HuH-7 (cell line): ENCODE measurements around the gene ATXN1.
"Not testable (repeated sequence)": the region's sequence is repeated elsewhere in the genome, so short reads cannot be mapped to it uniquely, and the experiment has no call there.

ENCODE experiments used
- DNase-seq: peaks from one replicate; pipeline ENCODE4 v3.0.0; 2011; ENCODE audit warnings: low spot score

The ATXN1 gene

DNA sequence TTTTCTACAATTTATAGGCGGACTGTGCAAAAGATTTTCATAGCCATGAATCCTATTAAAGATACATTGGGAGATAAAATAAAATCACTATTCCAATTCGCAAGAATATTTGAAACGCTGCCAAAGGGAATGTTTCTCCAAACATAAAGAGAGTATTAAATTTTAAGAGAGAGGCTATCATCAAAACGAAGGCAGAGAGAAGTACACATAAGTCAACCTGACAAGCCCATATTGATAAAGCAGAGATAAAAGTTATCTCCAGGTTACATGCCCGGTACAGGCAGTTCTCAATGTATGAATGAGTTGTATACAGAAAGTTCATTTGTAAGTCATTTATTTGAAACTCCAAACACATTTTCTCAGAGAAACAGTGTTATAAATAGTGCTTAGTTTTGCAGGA lies 193.1 kb downstream of the ATXN1 start:
- no peak for DNase-seq

- no peak for DNase-seq
Observed at GRCh38 chr6:16567071-16567470, 194.2 kb downstream of the ATXN1 start.

DNA sequence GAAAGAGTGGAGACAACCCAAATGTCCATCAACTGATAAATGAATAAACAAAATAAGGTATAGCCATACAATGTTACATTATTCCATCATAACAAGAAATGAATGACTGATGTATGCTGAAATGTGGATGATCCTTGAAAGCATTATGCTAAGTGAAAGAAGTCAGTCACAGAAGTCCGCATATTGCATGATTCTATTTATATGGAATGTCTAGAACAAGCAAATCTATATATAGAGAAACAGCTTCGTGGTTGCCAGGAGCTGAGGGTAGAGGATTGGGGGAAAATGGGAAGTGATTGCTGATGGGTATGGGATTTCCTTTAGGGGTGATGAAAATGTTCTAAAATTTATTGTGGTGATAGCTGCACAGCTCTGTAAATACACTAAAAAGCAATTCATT lies 196.8 kb downstream of the ATXN1 start:
- DNase-seq = no peak

- DNase-seq = no peak
Observed at GRCh38 chr6:16563628-16564240, 197.5 kb downstream of the ATXN1 start.

GRCh38 chr6:16562498-16562897 lies 198.8 kb downstream of the ATXN1 start:
- DNase-seq = no peak

- DNase-seq = no peak
Observed at GRCh38 chr6:16559071-16559470, 202.2 kb downstream of the ATXN1 start.

GRCh38 chr6:16555550-16555949 lies 205.7 kb downstream of the ATXN1 start:
- DNase-seq = no peak

- DNase-seq = no peak
Observed at GRCh38 chr6:16553531-16553930, 207.7 kb downstream of the ATXN1 start.

DNA sequence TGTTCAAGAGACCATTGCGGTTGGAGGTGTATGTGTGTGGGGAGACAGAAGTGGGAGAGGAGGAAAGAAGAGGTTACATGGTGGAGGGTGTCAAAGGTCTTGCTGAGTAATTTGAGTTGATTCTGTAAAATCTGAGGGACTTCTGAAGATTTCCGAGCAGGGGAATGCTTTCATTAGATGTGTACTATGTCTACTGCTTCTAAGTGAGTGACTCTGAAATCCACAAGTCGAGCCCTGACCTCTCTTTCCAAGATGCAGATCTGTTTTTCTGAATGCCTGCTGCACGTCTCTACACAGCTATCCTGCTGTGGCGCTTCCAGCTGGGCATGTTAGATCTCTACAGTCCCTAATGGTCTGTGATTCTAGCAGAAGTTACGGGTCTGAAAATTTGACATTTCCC lies 209.8 kb downstream of the ATXN1 start:
- no peak for DNase-seq

GRCh38 chr6:16548121-16548520 lies 213.1 kb downstream of the ATXN1 start:
- DNase-seq = no peak

GRCh38 chr6:16547587-16547986 lies 213.7 kb downstream of the ATXN1 start:
- DNase-seq = no peak

- DNase-seq = no peak
Observed at GRCh38 chr6:16546861-16547260, 214.4 kb downstream of the ATXN1 start.

DNA sequence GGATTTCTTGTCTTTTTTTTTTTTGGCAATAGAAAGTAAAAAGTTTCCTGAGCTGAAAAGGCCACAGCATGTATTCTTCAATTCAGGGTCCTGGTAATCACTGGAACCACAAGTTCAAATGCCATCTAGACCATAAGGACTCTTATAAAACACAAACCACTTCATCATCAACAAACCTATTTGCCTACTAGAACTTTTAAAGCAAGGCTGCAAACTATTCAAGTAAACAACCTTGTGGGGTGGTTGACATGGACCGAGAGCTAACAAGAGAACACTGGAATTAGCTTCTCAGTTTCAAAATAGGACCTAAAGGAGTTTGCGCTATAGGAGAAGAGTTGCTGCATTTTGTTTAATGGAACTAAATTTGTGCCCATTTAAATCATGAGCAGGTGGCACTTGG lies 215.9 kb downstream of the ATXN1 start:
- no peak for DNase-seq

DNA sequence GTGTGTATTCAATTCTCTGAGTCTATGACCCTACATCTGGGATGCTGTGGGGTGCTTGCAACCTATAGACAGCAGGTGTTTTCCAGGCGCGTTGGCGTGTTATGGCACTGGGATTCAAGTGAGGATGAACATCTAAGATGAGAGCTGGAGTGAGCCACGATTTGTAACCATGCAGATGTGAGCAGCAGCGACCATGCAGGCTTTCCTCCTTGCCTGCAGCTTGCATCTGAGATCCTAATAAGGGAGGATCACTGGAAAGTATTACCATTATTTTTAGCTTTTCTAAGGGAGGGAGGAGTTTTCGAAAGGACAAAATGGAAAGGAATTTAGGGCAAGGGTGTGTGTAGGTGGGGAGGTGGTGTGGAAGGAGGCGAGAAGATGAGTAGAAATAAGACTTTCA lies 216.7 kb downstream of the ATXN1 start:
- no peak for DNase-seq

GRCh38 chr6:16544006-16544405 lies 217.3 kb downstream of the ATXN1 start:
- DNase-seq = no peak

DNA sequence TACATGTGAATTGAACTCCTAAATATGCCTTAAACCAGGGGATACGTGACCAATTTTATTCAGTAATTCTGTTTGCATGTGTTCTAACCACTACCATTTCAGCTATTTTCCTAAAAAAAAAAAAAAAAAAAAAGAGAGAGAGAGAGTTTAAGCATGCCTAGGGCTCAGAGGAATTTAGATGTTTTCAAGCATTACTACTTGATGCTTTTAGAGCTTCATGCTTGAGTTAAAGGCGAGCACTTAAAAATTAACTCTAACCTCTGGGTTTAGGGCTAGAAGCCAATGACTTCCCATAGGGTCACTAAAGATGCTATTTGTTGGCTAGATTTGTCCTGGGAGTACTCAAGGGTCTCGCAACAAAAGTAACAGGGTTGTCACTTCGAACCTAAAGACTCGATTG lies 217.7 kb downstream of the ATXN1 start:
- no peak for DNase-seq

DNA sequence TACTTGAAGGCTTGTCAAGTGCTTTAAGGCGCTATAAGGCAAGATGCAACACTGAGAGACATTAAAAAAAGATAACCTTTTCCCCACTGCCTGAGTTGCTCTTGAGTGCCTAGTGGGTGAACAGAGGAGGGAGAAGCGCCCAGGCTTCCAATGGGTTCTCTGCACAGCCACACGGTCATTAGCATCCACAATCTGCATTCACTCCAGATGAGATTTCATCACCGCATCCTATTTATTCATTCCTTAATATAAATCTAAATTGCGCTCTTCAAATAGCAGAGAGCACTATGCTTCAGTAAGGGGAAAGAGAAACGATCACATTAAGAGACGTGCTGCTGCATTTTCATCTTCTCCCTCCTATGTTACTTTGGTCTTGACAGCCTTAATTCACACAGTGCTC lies 219.2 kb downstream of the ATXN1 start:
- DNase-seq = no peak

- DNase-seq = no peak
Observed at GRCh38 chr6:16540804-16541752, 220.2 kb downstream of the ATXN1 start.

DNA sequence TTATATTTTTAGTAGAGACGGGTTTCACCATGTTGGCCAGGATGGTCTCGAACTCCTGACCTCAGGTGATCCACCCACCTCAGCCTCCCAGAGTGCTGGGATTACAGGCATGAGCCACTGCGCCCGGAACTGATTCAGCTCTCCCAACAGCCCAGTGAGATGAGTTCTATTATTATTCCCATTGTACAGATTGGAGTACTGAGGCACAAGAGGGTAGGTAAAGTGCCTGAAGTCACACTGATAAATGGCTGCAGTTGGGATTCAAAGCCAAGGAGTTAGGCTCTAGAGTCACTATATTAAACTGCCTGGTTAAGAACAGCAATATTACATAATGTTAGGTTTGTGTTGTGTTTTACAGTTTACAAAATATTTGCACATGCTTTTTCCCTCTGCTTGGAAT lies 220.9 kb downstream of the ATXN1 start:
- DNase-seq = not testable (repeated sequence)

- DNase-seq = peak; percentile 3
Observed at GRCh38 chr6:16539086-16539931, 222.0 kb downstream of the ATXN1 start.

DNA sequence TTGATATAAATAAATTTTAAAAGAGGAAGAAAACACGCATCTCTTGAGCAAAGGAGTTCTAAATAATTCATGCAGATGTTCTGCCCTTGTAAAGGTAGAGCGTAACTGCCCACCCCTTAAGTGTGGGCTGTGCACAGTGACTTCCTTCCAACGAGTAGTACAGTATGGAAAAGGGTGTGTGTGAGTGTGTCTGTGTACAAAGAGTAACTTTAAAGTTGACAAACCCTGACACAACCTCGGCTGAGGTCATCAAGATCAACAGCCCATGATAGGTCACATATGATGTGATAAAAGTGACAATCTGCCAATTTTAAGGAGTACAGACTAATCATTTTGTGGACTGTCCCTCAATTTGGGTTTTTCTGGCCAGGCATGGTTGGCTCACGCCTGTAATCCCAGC lies 225.7 kb downstream of the ATXN1 start:
- no peak for DNase-seq

- DNase-seq = no peak
Observed at GRCh38 chr6:16533721-16534136, 227.5 kb downstream of the ATXN1 start.

GRCh38 chr6:16533210-16533609 lies 228.1 kb downstream of the ATXN1 start:
- no peak for DNase-seq
